NT2/D1 (cell line): ENCODE measurements around the gene UBAC2.

Experiments used
- DNase-seq: peaks from one replicate; pipeline ENCODE4 v3.0.0-alpha.2; 2011; ENCODE audit warnings: low read depth, low spot score
- H3K27me3 ChIP-seq: 2 replicates; pipeline ENCODE4 v1.6.0; 2011; ENCODE audit warnings: mild to moderate bottlenecking; ENCODE audit not compliant: insufficient read length, insufficient read depth
- H3K36me3 ChIP-seq: 2 replicates; pipeline ENCODE4 v1.6.1; 2011; ENCODE audit warnings: mild to moderate bottlenecking, low read length, mixed read lengths; ENCODE audit not compliant: insufficient read depth, insufficient read length
- H3K4me1 ChIP-seq: 2 replicates; pipeline ENCODE4 v1.5.1; 2011; ENCODE audit not compliant: insufficient read depth, insufficient read length
- H3K4me3 ChIP-seq: 2 replicates; pipeline ENCODE4 v1.5.1; 2011; ENCODE audit warnings: low read depth; ENCODE audit not compliant: insufficient read length
- H3K9ac ChIP-seq: 2 replicates; pipeline ENCODE4 v1.6.0; 2011; ENCODE audit warnings: low read depth; ENCODE audit not compliant: insufficient read length
- H3K9me3 ChIP-seq: 2 replicates; pipeline ENCODE4 v1.5.1; 2011; ENCODE audit warnings: mild to moderate bottlenecking, low read length; ENCODE audit not compliant: insufficient read depth
- SUZ12 ChIP-seq: IDR thresholded peaks from 2 replicates; pipeline ENCODE4 v1.6.1; 2011; ENCODE audit not compliant: insufficient read length, insufficient read depth; ENCODE audit errors: extremely low read depth
- YY1 ChIP-seq: IDR thresholded peaks from 2 replicates; pipeline ENCODE4 v1.6.1; 2011; ENCODE audit not compliant: insufficient read length, insufficient read depth
- ZNF274 ChIP-seq: IDR thresholded peaks from 2 replicates; pipeline ENCODE4 v1.6.1; 2011; ENCODE audit warnings: mild to moderate bottlenecking, low read depth, low read length

The UBAC2 gene

GRCh38 chr13:99418843-99419140, 218.1 kb downstream of the UBAC2 start:
- TF ChIP-seq SUZ12 (no peak), YY1 (no peak), ZNF274 (no peak)
- no peak overlapping the region for H3K9ac ChIP-seq
- H3K27me3 ChIP-seq: no peaks in the 10 kb centered on the region
- no peak for DNase-seq
- no peaks in the 10 kb centered on the region for H3K36me3 ChIP-seq
- H3K9me3 ChIP-seq: no peaks in the 10 kb centered on the region
- H3K4me1 ChIP-seq: peaks cover 9% of the 10 kb centered on the region
- H3K4me3 ChIP-seq: no peak overlapping the region

- no peak overlapping the region for H3K9ac ChIP-seq
- no peak overlapping the region for H3K4me3 ChIP-seq
- H3K36me3 ChIP-seq: no peaks in the 10 kb centered on the region
- H3K27me3 ChIP-seq: no peaks in the 10 kb centered on the region
- no peaks in the 10 kb centered on the region for H3K9me3 ChIP-seq
- no peak for DNase-seq
- TF ChIP-seq ZNF274: no peak
- TF ChIP-seq YY1: no peak
- TF ChIP-seq SUZ12: no peak
- peaks cover 5% of the 10 kb centered on the region for H3K4me1 ChIP-seq
Measured at GRCh38 chr13:99419591-99420243, 219.1 kb downstream of the UBAC2 start.

DNA sequence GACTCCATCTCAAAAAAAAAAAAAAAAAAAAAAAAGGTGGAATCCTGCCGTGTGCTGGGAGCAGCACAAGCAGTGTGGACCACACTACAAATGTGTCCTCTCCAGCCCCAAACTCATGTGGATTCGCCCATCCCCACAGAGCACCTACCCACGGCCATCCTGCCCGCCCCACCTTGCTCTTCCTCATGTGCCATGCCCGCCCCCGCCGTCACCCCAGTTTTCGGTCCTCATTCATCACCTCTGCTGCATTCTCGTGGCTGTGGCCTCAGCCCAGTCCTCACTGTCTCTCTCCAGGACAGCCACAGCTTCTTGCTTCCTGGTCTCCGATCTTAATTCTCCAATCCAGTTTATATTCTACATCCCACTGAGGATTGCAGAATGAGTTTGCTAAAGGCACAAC, 220.6 kb downstream of the UBAC2 start:
- no peaks in the 10 kb centered on the region for H3K36me3 ChIP-seq
- TF ChIP-seq ZNF274 (no peak), YY1 (no peak), SUZ12 (no peak)
- no peak for DNase-seq
- H3K27me3 ChIP-seq: no peaks in the 10 kb centered on the region
- no peak overlapping the region for H3K9ac ChIP-seq
- H3K9me3 ChIP-seq: no peaks in the 10 kb centered on the region
- H3K4me3 ChIP-seq: no peak overlapping the region
- H3K4me1 ChIP-seq: peaks cover 7% of the 10 kb centered on the region

DNA sequence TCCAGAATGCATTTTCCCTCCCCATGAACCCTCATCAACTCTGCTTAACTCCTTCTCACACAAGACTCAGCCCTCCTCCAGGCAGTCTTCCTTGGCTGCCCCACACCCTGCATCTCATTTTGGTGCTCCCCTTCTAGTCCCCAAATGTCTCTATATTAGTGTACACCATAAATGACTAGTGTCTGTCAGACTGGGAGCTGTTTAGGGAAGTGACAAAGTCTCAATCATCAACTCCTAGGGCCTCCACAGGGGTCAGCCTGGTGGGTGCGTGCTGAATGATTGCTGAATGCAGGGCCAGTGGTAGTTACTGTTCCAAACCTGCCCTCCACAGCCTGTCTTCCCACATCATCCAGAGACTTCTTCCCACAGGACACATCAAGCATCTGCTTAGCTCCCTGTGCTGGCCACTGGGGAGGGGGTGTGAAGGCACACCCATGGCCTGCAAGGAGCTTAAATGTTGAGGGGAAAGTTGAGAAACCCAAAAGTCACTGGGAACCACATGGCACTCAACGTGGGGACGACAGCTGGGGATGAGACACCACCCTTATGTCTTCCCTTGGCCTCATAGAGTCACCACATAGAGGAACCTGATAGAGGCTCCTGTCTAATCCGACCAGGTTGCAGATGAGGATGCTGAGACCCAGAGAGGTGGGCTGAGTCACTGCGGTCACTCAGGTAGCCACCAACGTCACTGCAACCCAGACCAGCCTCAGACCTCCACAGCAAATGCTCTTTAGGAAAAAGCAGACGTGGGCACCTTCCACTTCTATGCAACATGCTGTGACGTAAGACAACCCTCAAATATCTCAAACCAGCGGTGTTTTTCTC, 221.3 kb downstream of the UBAC2 start:
- TF ChIP-seq SUZ12: no peak
- TF ChIP-seq YY1: no peak
- TF ChIP-seq ZNF274: no peak
- Histone ChIP-seq H3K4me3 (no peak overlapping the region), H3K27me3 (no peaks in the 10 kb centered on the region), H3K9me3 (no peaks in the 10 kb centered on the region), H3K9ac (no peak overlapping the region), H3K36me3 (no peaks in the 10 kb centered on the region), H3K4me1 (peaks cover 4% of the 10 kb centered on the region)
- no peak for DNase-seq

GRCh38 chr13:99422586-99423220, 222.0 kb downstream of the UBAC2 start:
- no peak overlapping the region for H3K4me3 ChIP-seq
- no peaks in the 10 kb centered on the region for H3K9me3 ChIP-seq
- H3K9ac ChIP-seq: no peak overlapping the region
- no peaks in the 10 kb centered on the region for H3K36me3 ChIP-seq
- no peak for TF ChIP-seq SUZ12
- TF ChIP-seq YY1: no peak
- TF ChIP-seq ZNF274: no peak
- no peaks in the 10 kb centered on the region for H3K27me3 ChIP-seq
- peaks cover 3% of the 10 kb centered on the region for H3K4me1 ChIP-seq
- DNase-seq: no peak

- Histone ChIP-seq H3K4me1 (peaks cover 2% of the 10 kb centered on the region), H3K4me3 (no peak overlapping the region), H3K9me3 (no peaks in the 10 kb centered on the region), H3K9ac (no peak overlapping the region), H3K36me3 (no peaks in the 10 kb centered on the region), H3K27me3 (no peaks in the 10 kb centered on the region)
- TF ChIP-seq ZNF274: no peak
- TF ChIP-seq YY1: no peak
- TF ChIP-seq SUZ12: no peak
- no peak for DNase-seq
Measured at GRCh38 chr13:99425485-99426341, 225.1 kb downstream of the UBAC2 start.

GRCh38 chr13:99426426-99426825, 225.8 kb downstream of the UBAC2 start:
- H3K9ac ChIP-seq: no peak overlapping the region
- H3K4me3 ChIP-seq: no peak overlapping the region
- H3K4me1 ChIP-seq: peaks cover 2% of the 10 kb centered on the region
- H3K36me3 ChIP-seq: no peaks in the 10 kb centered on the region
- H3K27me3 ChIP-seq: no peaks in the 10 kb centered on the region
- DNase-seq: no peak
- no peak for TF ChIP-seq SUZ12
- no peak for TF ChIP-seq YY1
- no peak for TF ChIP-seq ZNF274
- no peaks in the 10 kb centered on the region for H3K9me3 ChIP-seq
